HCT116 (cell line): ENCODE data around the gene FBXL13.

ENCODE experiments used
- ATF3 ChIP-seq: IDR thresholded peaks from 2 replicates; pipeline ENCODE4 v1.6.1; 2012
- CEBPB ChIP-seq: IDR thresholded peaks from 2 replicates; pipeline ENCODE4 v1.6.1; 2012; ENCODE audit warnings: low read depth
- CTCF ChIP-seq, 3 experiments: fragments of 200-600 bp in 1 of 3; sonication (generic) in 1 of 3; IDR thresholded peaks in 2 of 3; conservative IDR thresholded peaks in 1 of 3; 2 replicates each; pipeline ENCODE4 v1.5.1; 2012 to 2017; ENCODE audit warnings: low read depth in 2 of 3, low read length in 2 of 3, antibody characterized with exemption in 1 of 3, borderline replicate concordance in 1 of 3, control low read depth in 1 of 3, mild to moderate bottlenecking in 1 of 3, mixed read lengths in 1 of 3, mixed run types in 1 of 3, moderate library complexity in 1 of 3; ENCODE audit not compliant: insufficient read depth in 1 of 3
- POLR2A ChIP-seq: IDR thresholded peaks from 2 replicates; pipeline ENCODE4 v1.7.0; 2011; ENCODE audit warnings: borderline replicate concordance; ENCODE audit not compliant: insufficient read depth, insufficient read length; ENCODE audit errors: extremely low read depth
- POLR2AphosphoS5 ChIP-seq: IDR thresholded peaks from 2 replicates; pipeline ENCODE4 v1.6.1; 2011; ENCODE audit warnings: mild to moderate bottlenecking, low read depth, low read length, moderate library complexity

- no peak for TF ChIP-seq CTCF (IDR thresholded peaks at IDR 0.05 in 2 of 3, conservative IDR thresholded peaks at IDR 0.05 in 1 of 3; ENCODE audit: borderline replicate concordance in 1 of 3, insufficient read depth in 1 of 3, low read depth in 2 of 3, low read length in 2 of 3)
- TF ChIP-seq CEBPB = no peak
- no peak for TF ChIP-seq POLR2AphosphoS5
- TF ChIP-seq POLR2A = no peak
- no peak for TF ChIP-seq ATF3
Observed at GRCh38 chr7:102828286-102828685, 246.3 kb downstream of the FBXL13 start.
